SK-N-SH (cell line): ENCODE results near the gene SLCO3A1. TPM values are rescaled to one million over a fixed set of nuclear protein-coding genes. Genes with fewer than 3 reads are reported as not detected.

Source experiments
- CTCF ChIA-PET: fragments of 300-600, 350-600 bp; formaldehyde crosslinking; extraction: SDS; loops from one replicate; lab custom pipeline; 2021; lab: Yijun Ruan, JAX
- POLR2A ChIA-PET: fragments of 350-600 bp; sonication (Branson Sonifier 250); formaldehyde crosslinking; extraction: SDS; loops from one replicate; lab custom pipeline; 2020; ENCODE audit warnings: antibody characterized with exemption, inconsistent platforms; lab: Yijun Ruan, JAX
- DNase-seq: peaks from one replicate; pipeline ENCODE4 v3.0.0; 2012
- H2AFZ ChIP-seq: fragments of 200-600 bp; sonication (generic); 2 replicates; pipeline ENCODE4 v1.8.1; 2016; ENCODE audit warnings: antibody characterized with exemption, mild to moderate bottlenecking, low read depth
- H3F3A ChIP-seq: fragments of 200-600 bp; sonication (generic); replicated peaks from 2 replicates; pipeline ENCODE3; 2016; ENCODE audit warnings: antibody characterized with exemption, mild to moderate bottlenecking; ENCODE audit not compliant: insufficient read depth
- H3K27ac ChIP-seq, 2 experiments: fragments of 200-500 bp in 1 of 2; fragments of 200-600 bp in 1 of 2; sonication (Bioruptor generic) in 1 of 2; sonication (generic), shearing (Covaris generic) in 1 of 2; 2 replicates each; pipeline versions ENCODE4 v1.5.1 to v1.6.1; 2014 to 2016; ENCODE audit warnings: low read depth in 2 of 2, inconsistent platforms in 1 of 2, low read length in 1 of 2, mild to moderate bottlenecking in 1 of 2, mixed read lengths in 1 of 2
- H3K27me3 ChIP-seq: fragments of 200-600 bp; sonication (generic), shearing (Covaris generic); 2 replicates; pipeline ENCODE4 v1.6.1; 2016; ENCODE audit warnings: mixed run types; ENCODE audit not compliant: insufficient read depth
- H3K36me3 ChIP-seq, 2 experiments: fragments of 200-500 bp in 1 of 2; fragments of 200-600 bp in 1 of 2; sonication (Bioruptor generic) in 1 of 2; sonication (generic) in 1 of 2; replicated peaks in 1 of 2; 2 replicates each; pipeline versions ENCODE3 to v1.5.1; 2014 to 2016; ENCODE audit warnings: low read length in 1 of 2, mild to moderate bottlenecking in 1 of 2; ENCODE audit not compliant: insufficient read depth in 2 of 2, control insufficient read depth in 1 of 2
- H3K4me1 ChIP-seq, 2 experiments: fragments of 200-500 bp in 1 of 2; fragments of 200-600 bp in 1 of 2; sonication (Bioruptor generic) in 1 of 2; sonication (generic), shearing (Covaris generic) in 1 of 2; 2 replicates each; pipeline versions ENCODE4 v1.5.1 to v1.6.1; 2014 to 2016; ENCODE audit warnings: low read depth in 1 of 2, low read length in 1 of 2, mixed run types in 1 of 2; ENCODE audit not compliant: insufficient read depth in 2 of 2, control insufficient read depth in 1 of 2
- H3K4me2 ChIP-seq: fragments of 200-600 bp; sonication (generic), shearing (Covaris generic); 2 replicates; pipeline ENCODE4 v1.6.1; 2017; ENCODE audit warnings: mixed run types
- H3K4me3 ChIP-seq, 2 experiments: fragments of 200-500 bp in 1 of 2; fragments of 200-600 bp in 1 of 2; sonication (Bioruptor generic) in 1 of 2; sonication (generic), shearing (Covaris generic) in 1 of 2; 2 replicates each; pipeline versions ENCODE4 v1.5.1 to v1.8.1; 2014 to 2016; ENCODE audit warnings: low read depth in 2 of 2, inconsistent platforms in 1 of 2, low read length in 1 of 2, mild to moderate bottlenecking in 1 of 2, mixed read lengths in 1 of 2, moderate library complexity in 1 of 2
- H3K79me2 ChIP-seq: fragments of 200-600 bp; sonication (generic); 2 replicates; pipeline ENCODE4 v1.8.1; 2017; ENCODE audit warnings: mild to moderate bottlenecking; ENCODE audit not compliant: insufficient read depth
- H3K9ac ChIP-seq: fragments of 200-600 bp; sonication (generic); 2 replicates; pipeline ENCODE4 v1.6.1; 2017; ENCODE audit warnings: mixed run types
- H3K9me2 ChIP-seq: fragments of 200-600 bp; sonication (generic); 2 replicates; pipeline ENCODE4 v1.6.1; 2017; ENCODE audit warnings: mixed run types
- H3K9me3 ChIP-seq: fragments of 200-600 bp; sonication (generic); 2 replicates; pipeline ENCODE4 v1.6.1; 2017; ENCODE audit warnings: mixed run types, mild to moderate bottlenecking, moderate library complexity
- H4K20me1 ChIP-seq: fragments of 200-600 bp; sonication (generic); 2 replicates; pipeline ENCODE4 v1.6.1; 2017; ENCODE audit warnings: mild to moderate bottlenecking, mixed run types; ENCODE audit not compliant: insufficient read depth
- EZH2phosphoT487 ChIP-seq: fragments of 200-600 bp; sonication (generic); IDR thresholded peaks from 2 replicates; pipeline ENCODE4 v1.6.1; 2017; ENCODE audit warnings: low read depth, mixed run types, mild to moderate bottlenecking, antibody characterized with exemption, moderate library complexity, borderline replicate concordance
- FOXJ3 ChIP-seq: sonication (generic); formaldehyde crosslinking; IDR thresholded peaks from 2 replicates; pipeline ENCODE4 v1.5.1; 2020; ENCODE audit warnings: mild to moderate bottlenecking, missing genetic modification reagents
- FOXM1 ChIP-seq: IDR thresholded peaks from 2 replicates; pipeline ENCODE4 v1.4.0; 2012; ENCODE audit warnings: low read depth, mild to moderate bottlenecking
- GATA2 ChIP-seq: sonication (generic); formaldehyde crosslinking; IDR thresholded peaks from 2 replicates; pipeline ENCODE4 v1.5.0; 2020; ENCODE audit warnings: mild to moderate bottlenecking, missing genetic modification reagents
- MAX ChIP-seq: IDR thresholded peaks from 2 replicates; pipeline ENCODE4 v1.4.0; 2012; ENCODE audit warnings: low read depth
- MEF2A ChIP-seq: IDR thresholded peaks from 2 replicates; pipeline ENCODE4 v1.4.0; 2012; ENCODE audit warnings: low read depth, borderline replicate concordance
- MXI1 ChIP-seq: IDR thresholded peaks from 2 replicates; pipeline ENCODE4 v1.6.1; 2012; ENCODE audit warnings: mild to moderate bottlenecking, low read depth, low read length, improper control_type of control experiment
- NRF1 ChIP-seq: IDR thresholded peaks from 2 replicates; pipeline ENCODE4 v1.6.1; 2012; ENCODE audit warnings: low read depth, mild to moderate bottlenecking, low read length
- POLR2AphosphoS5 ChIP-seq: IDR thresholded peaks from 2 replicates; pipeline ENCODE4 v1.6.1; 2012; ENCODE audit warnings: low read depth, low read length
- REST ChIP-seq: IDR thresholded peaks from 2 replicates; pipeline ENCODE4 v1.6.1; 2012; ENCODE audit warnings: mild to moderate bottlenecking, low read depth, low read length, moderate library complexity
- RFX5 ChIP-seq: IDR thresholded peaks from 2 replicates; pipeline ENCODE4 v1.6.1; 2012; ENCODE audit warnings: mild to moderate bottlenecking, improper control_type of control experiment, low read length
- SIN3A ChIP-seq: IDR thresholded peaks from 2 replicates; pipeline ENCODE4 v1.6.1; 2012; ENCODE audit warnings: low read depth, mild to moderate bottlenecking, low read length, moderate library complexity, borderline replicate concordance
- SMC3 ChIP-seq: IDR thresholded peaks from 2 replicates; pipeline ENCODE4 v1.6.1; 2012; ENCODE audit warnings: low read depth, low read length, improper control_type of control experiment
- WGBS: methylation state at CpG from one replicate; pipeline ENCODE4 v1.1.6; 2017; ENCODE audit warnings: low lambda C conversion rate; 5-methylcytosine and 5-hydroxymethylcytosine counted together
- polyA plus RNA-seq, 3 experiments: library from polyadenylated mRNA; depleted of rRNA; stranded (reverse); fragments of >200 nt; gene quantifications; 2 replicates each; pipeline ENCODE4 v1.2.3, GENCODE V29; 2012
- TF ChIP-seq, protein P1 (sequence below): fragments of 150-350 bp; IDR thresholded peaks from 2 replicates; pipeline ENCODE4 v1.6.1; 2016; ENCODE audit warnings: mild to moderate bottlenecking, low read depth, low read length

Gene SLCO3A1
- polyA plus RNA-seq, 1 of the 3 experiments (the other 2 are of a cell fraction) = 19.7 TPM

- TF ChIP-seq MXI1 = no peak
Measured at GRCh38 chr15:91863621-91864255, 10.2 kb downstream of the SLCO3A1 start (continued).

DNA sequence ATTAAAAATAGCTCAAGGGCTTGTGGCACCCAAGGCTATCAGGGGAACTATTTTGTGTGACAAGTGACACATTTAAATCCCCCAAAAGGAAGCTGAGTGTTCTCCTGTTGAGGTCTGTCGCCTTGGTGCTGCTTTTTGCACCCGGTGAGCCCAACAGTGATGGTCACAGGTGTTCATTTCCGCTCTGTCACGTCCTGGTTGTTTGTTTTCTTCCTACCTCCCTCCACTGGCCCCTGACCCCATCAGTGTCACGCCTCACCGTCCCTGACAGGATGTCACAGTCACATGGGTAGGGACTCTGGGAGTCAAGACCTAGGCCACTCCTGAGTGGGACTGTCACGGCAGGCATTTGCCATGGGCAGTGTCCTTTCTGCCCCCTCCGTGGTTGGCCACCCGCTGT lies 11.2 kb downstream of the SLCO3A1 start:
- H3K79me2 ChIP-seq = peaks cover 50% of the 10 kb centered on the region
- CTCF ChIA-PET = interaction anchor here (0.9 to 2.2 kb wide), 5 partner anchors 9 to 182 kb away, joined by 3 to 14 read pairs (median 5); partner anchors contain the start of gene SLCO3A1
- H3K4me2 ChIP-seq = no peak overlapping the region

More for the DNA sequence above, 11.2 kb downstream of the SLCO3A1 start:
- Histone ChIP-seq H4K20me1 (no peaks in the 10 kb centered on the region), H3K9ac (no peak overlapping the region), H3F3A (peaks cover 31% of the 10 kb centered on the region), H3K4me3 (no peak overlapping the region), H3K36me3 (no peaks in the 10 kb centered on the region), H3K4me1 (peaks cover 29 to 30% of the 10 kb centered on the region in 2 experiments), H2AFZ (no peak overlapping the region), H3K9me3 (no peaks in the 10 kb centered on the region), H3K9me2 (no peaks in the 10 kb centered on the region), H3K27ac (peak overlapping the region; percentile 72 to 94; a peak in 2 of 4 replicates), H3K27me3 (no peaks in the 10 kb centered on the region)
- POLR2A ChIA-PET = no interaction called here
- DNase-seq = no peak
- TF ChIP-seq MAX = no peak
- TF ChIP-seq POLR2AphosphoS5 = no peak
- no peak for TF ChIP-seq RFX5
- no peak for TF ChIP-seq MEF2A
- TF ChIP-seq, protein P1, sequence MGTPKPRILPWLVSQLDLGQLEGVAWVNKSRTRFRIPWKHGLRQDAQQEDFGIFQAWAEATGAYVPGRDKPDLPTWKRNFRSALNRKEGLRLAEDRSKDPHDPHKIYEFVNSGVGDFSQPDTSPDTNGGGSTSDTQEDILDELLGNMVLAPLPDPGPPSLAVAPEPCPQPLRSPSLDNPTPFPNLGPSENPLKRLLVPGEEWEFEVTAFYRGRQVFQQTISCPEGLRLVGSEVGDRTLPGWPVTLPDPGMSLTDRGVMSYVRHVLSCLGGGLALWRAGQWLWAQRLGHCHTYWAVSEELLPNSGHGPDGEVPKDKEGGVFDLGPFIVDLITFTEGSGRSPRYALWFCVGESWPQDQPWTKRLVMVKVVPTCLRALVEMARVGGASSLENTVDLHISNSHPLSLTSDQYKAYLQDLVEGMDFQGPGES = no peak
- TF ChIP-seq EZH2phosphoT487 = no peak
- TF ChIP-seq FOXM1 = no peak
- TF ChIP-seq SIN3A = no peak
- no peak for TF ChIP-seq NRF1
- TF ChIP-seq FOXJ3 = no peak
- no peak for TF ChIP-seq SMC3
- no peak for TF ChIP-seq GATA2
- no peak for TF ChIP-seq REST
- 92% methylated on average over 9 of the region's 9 CpGs for WGBS
